Left renal cortex interstitium (tissue), 4 donors: ENCODE results near the gene QRFP. TPM values are rescaled to one million over a fixed set of nuclear protein-coding genes. Genes with fewer than 3 reads are reported as not detected.

Experiments
- polyA plus RNA-seq, 4 donors: library from polyadenylated mRNA; unstranded; fragments of 120-200 nt; gene quantifications; one replicate each; pipeline ENCODE4 v1.2.1, GENCODE V29; 2013; ENCODE audit not compliant: insufficient read length in 4 of 4

Gene QRFP
- polyA plus RNA-seq, 4 donors: 0.32 to 0.81 (median 0.49) TPM

Other genes with a start within 250 kb of the QRFP start
- not detected for gene PRDM12, start 232.2 kb downstream of the QRFP start, polyA plus RNA-seq
- 10 to 100 TPM; 39.1 to 54.4 (median 43.5) TPM for gene EXOSC2, start 203.0 kb downstream of the QRFP start, polyA plus RNA-seq
- gene ABL1, start 61.6 kb downstream of the QRFP start, polyA plus RNA-seq: 10 to 100 TPM; 71.1 to 89.4 (median 82.5) TPM
- under 1 TPM; 0.29 to 0.54 (median 0.38) TPM for gene FIBCD1, start 42.4 kb upstream of the QRFP start, polyA plus RNA-seq
- gene LAMC3, start 112.4 kb upstream of the QRFP start, polyA plus RNA-seq: 10 to 100 TPM; 23.6 to 38.8 (median 28.7) TPM
- gene AIF1L, start 199.7 kb upstream of the QRFP start, polyA plus RNA-seq: 100 to 1,000 TPM; 364 to 376 (median 370) TPM
- gene NUP214, start 228.8 kb upstream of the QRFP start, polyA plus RNA-seq: 10 to 100 TPM; 39.8 to 68.5 (median 55.0) TPM